A549 (cell line): ENCODE data around the gene HSPG2. TPM values are rescaled to one million over a fixed set of nuclear protein-coding genes. Genes with fewer than 3 reads are reported as not detected.
A peak's percentile ranks its signal among the peaks of the same experiment; 100 is the strongest.

Experiments used
- ATAC-seq, 2 experiments: fragments of 200-7000 bp in 1 of 2; fragments of >200 bp in 1 of 2; cut with Nextera tagmentation in 1 of 2; cut with Tn5 transposase in 1 of 2; 3 replicates each; pipeline versions ENCODE4 v1.8.0 to v1.9.1; 2018 to 2020; ENCODE audit warnings: mild to moderate bottlenecking in 1 of 2, moderate library complexity in 1 of 2
- CTCF ChIA-PET: fragments of 300-600 bp; sonication (Branson Sonifier 250); formaldehyde crosslinking; extraction: SDS; loops from one replicate; lab custom pipeline; 2021; ENCODE audit warnings: antibody characterized with exemption, inconsistent platforms; lab: Yijun Ruan, JAX
- POLR2A ChIA-PET: fragments of 350-600 bp; formaldehyde crosslinking; extraction: SDS; loops from one replicate; lab custom pipeline; 2021; ENCODE audit warnings: antibody characterized with exemption, inconsistent platforms; lab: Yijun Ruan, JAX
- DNase-seq, 2 experiments: peaks; one replicate each; pipeline versions ENCODE4 v3.0.0 to v3.0.0-alpha.2; 2011 to 2016; ENCODE audit warnings: low read depth in 1 of 2, low spot score in 1 of 2
- FAIRE-seq: peaks from 2 replicates; lab custom pipeline; 2011; peaks lifted over from hg19 to GRCh38; lab: Jason Lieb, UNC
- H3K27ac ChIP-seq, 2 experiments: fragments of >200 bp; sonication (Bioruptor Twin); formaldehyde crosslinking; 3 replicates each; pipeline ENCODE4 v1.5.1; 2016 to 2017
- H3K4me1 ChIP-seq: fragments of >200 bp; sonication (Bioruptor Twin); formaldehyde crosslinking; 3 replicates; pipeline ENCODE4 v1.6.1; 2016
- H3K4me2 ChIP-seq: fragments of >200 bp; sonication (Bioruptor Twin); formaldehyde crosslinking; 3 replicates; pipeline ENCODE4 v1.6.1; 2016
- H3K4me3 ChIP-seq: fragments of >200 bp; sonication (Bioruptor Twin); formaldehyde crosslinking; 3 replicates; pipeline ENCODE4 v1.5.1; 2016
- H3K9me3 ChIP-seq: fragments of >200 bp; sonication (Bioruptor Twin); formaldehyde crosslinking; 3 replicates; pipeline ENCODE4 v1.6.1; 2016
- CBX8 ChIP-seq: fragments of 200-600 bp; sonication (generic); IDR thresholded peaks from 2 replicates; pipeline ENCODE4 v1.6.1; 2016
- CHD4 ChIP-seq: fragments of 200-600 bp; sonication (generic); IDR thresholded peaks from 2 replicates; pipeline ENCODE4 v1.6.1; 2016; ENCODE audit warnings: antibody characterized with exemption, mild to moderate bottlenecking, borderline replicate concordance
- E2F6 ChIP-seq: IDR thresholded peaks from 2 replicates; pipeline ENCODE4 v1.6.1; 2012; ENCODE audit warnings: low read depth, borderline replicate concordance
- EHF ChIP-seq: fragments of 250-450 bp; sonication (Bioruptor Pico); IDR thresholded peaks from 2 replicates; pipeline ENCODE4 v1.5.0; 2020; ENCODE audit warnings: mild to moderate bottlenecking
- EHMT2 ChIP-seq: fragments of 200-600 bp; sonication (generic); IDR thresholded peaks from 2 replicates; pipeline ENCODE4 v1.6.1; 2016; ENCODE audit warnings: antibody characterized with exemption, low read depth, mild to moderate bottlenecking, moderate library complexity
- FOSB ChIP-seq: fragments of 250-450 bp; sonication (Bioruptor Pico); IDR thresholded peaks from 2 replicates; pipeline ENCODE4 v1.5.0; 2020; ENCODE audit warnings: mild to moderate bottlenecking, moderate library complexity
- FOSL2 ChIP-seq, 2 experiments: fragments of 450-650 bp in 1 of 2; fragments of >200 bp in 1 of 2; sonication (Bioruptor Twin) in 1 of 2; formaldehyde crosslinking; IDR thresholded peaks; 2 replicates each; pipeline versions ENCODE4 v1.5.0 to v1.6.1; 2016 to 2020; ENCODE audit warnings: mild to moderate bottlenecking in 1 of 2, moderate library complexity in 1 of 2
- HEYL ChIP-seq: fragments of 250-450 bp; sonication (Bioruptor Pico); IDR thresholded peaks from 2 replicates; pipeline ENCODE4 v1.8.0; 2021; ENCODE audit warnings: mild to moderate bottlenecking, moderate library complexity
- JUN ChIP-seq, 2 experiments: fragments of >200 bp; sonication (Bioruptor Twin); formaldehyde crosslinking; IDR thresholded peaks; 2 replicates in 1 of 2; 3 replicates in 1 of 2; pipeline ENCODE4 v1.6.1; 2016 to 2017
- KDM5A ChIP-seq: fragments of 200-600 bp; sonication (generic); IDR thresholded peaks from 2 replicates; pipeline ENCODE4 v1.6.1; 2016; ENCODE audit warnings: antibody characterized with exemption, mild to moderate bottlenecking
- MYC ChIP-seq: IDR thresholded peaks from 2 replicates; pipeline ENCODE4 v1.6.1; 2012; ENCODE audit warnings: mild to moderate bottlenecking, inconsistent platforms, low read length, improper control_type of control experiment, borderline replicate concordance
- PBX3 ChIP-seq: IDR thresholded peaks from 2 replicates; pipeline ENCODE4 v1.6.1; 2012
- PHF8 ChIP-seq: fragments of 200-600 bp; sonication (generic); IDR thresholded peaks from 2 replicates; pipeline ENCODE4 v1.6.1; 2016; ENCODE audit warnings: low read depth, mild to moderate bottlenecking, antibody characterized with exemption, moderate library complexity, borderline replicate concordance
- POLR2A ChIP-seq: IDR thresholded peaks from 2 replicates; pipeline ENCODE4 v1.6.1; 2012; ENCODE audit warnings: mild to moderate bottlenecking, low read length
- POLR2AphosphoS2 ChIP-seq: conservative IDR thresholded peaks from 2 replicates; pipeline ENCODE4 v1.6.1; 2012; ENCODE audit warnings: low read length, improper control_type of control experiment, inconsistent platforms
- RARB ChIP-seq: fragments of 250-450 bp; sonication (Bioruptor Pico); IDR thresholded peaks from 2 replicates; pipeline ENCODE4 v1.8.0; 2021; ENCODE audit warnings: mild to moderate bottlenecking, moderate library complexity
- REST ChIP-seq: fragments of 200-600 bp; sonication (generic); IDR thresholded peaks from 2 replicates; pipeline ENCODE4 v1.6.1; 2016; ENCODE audit warnings: antibody characterized with exemption, mild to moderate bottlenecking, moderate library complexity
- RNF2 ChIP-seq: fragments of 200-600 bp; sonication (generic); IDR thresholded peaks from 2 replicates; pipeline ENCODE4 v1.6.1; 2016; ENCODE audit warnings: low read depth, mild to moderate bottlenecking, antibody characterized with exemption, moderate library complexity, borderline replicate concordance
- SMC3 ChIP-seq: fragments of >200 bp; sonication (Bioruptor Twin); formaldehyde crosslinking; IDR thresholded peaks from 3 replicates; pipeline ENCODE4 v1.6.1; 2018; ENCODE audit warnings: inconsistent platforms
- TP53 ChIP-seq: fragments of 250-450 bp; sonication (Bioruptor Pico); IDR thresholded peaks from 2 replicates; pipeline ENCODE4 v1.5.0; 2021; ENCODE audit warnings: mild to moderate bottlenecking, moderate library complexity
- ZFP36 ChIP-seq: fragments of 450-650 bp; IDR thresholded peaks from 2 replicates; pipeline ENCODE4 v1.6.1; 2014; ENCODE audit warnings: borderline replicate concordance; ENCODE audit not compliant: partially characterized antibody
- ZNF302 ChIP-seq: fragments of 250-450 bp; sonication (Bioruptor Pico); IDR thresholded peaks from 2 replicates; pipeline ENCODE4 v1.9.0; 2021; ENCODE audit warnings: inconsistent platforms, mild to moderate bottlenecking, moderate library complexity
- WGBS: methylation state at CpG from one replicate; pipeline ENCODE4 v1.1.6; 2017; ENCODE audit errors: missing lambda C conversion rate; 5-methylcytosine and 5-hydroxymethylcytosine counted together
- polyA plus RNA-seq, 4 experiments: library from polyadenylated mRNA; depleted of rRNA in 3 of 4; stranded (reverse); fragments of >200 nt; fragmentation: RNase III in 1 of 4; extraction: RNeasy Plus Mini Kit Qiagen cat#74134 plus additional on column Dnase treatment in 1 of 4; gene quantifications; 2 replicates in 3 of 4; 3 replicates in 1 of 4; pipeline ENCODE4 v1.2.3, GENCODE V29; 2011 to 2017
- TF ChIP-seq, protein P1 (sequence below): IDR thresholded peaks from 2 replicates; pipeline ENCODE4 v1.6.1; 2012
- TF ChIP-seq, protein P2 (sequence below): fragments of 250-450 bp; sonication (Bioruptor Pico); IDR thresholded peaks from 2 replicates; pipeline ENCODE4 v1.5.0; 2020; ENCODE audit warnings: low read depth, mild to moderate bottlenecking, moderate library complexity
- TF ChIP-seq, protein P3 (sequence below): fragments of 150-350 bp; IDR thresholded peaks from 2 replicates; pipeline ENCODE4 v1.6.1; 2014; ENCODE audit warnings: low read depth, mild to moderate bottlenecking, low read length

The HSPG2 gene
- polyA plus RNA-seq, 2 of the 4 experiments (the other 2 are of a cell fraction) = 7.0 to 42.7 TPM

- ATAC-seq (peak; percentile 91 to 93), FAIRE-seq (no peak), DNase-seq (peak; percentile 66 to 97)
- ChIA-PET POLR2A (interaction anchor here (0.5 to 0.6 kb wide), 2 partner anchors 211 to 1994 kb away, joined by 3 read pairs; partner anchors contain the start of gene PITHD1), CTCF (no interaction called here)
- TF ChIP-seq HEYL = no peak
- no peak for TF ChIP-seq ZNF302 (CRISPR knock-in tag)
- no peak for TF ChIP-seq EHF (CRISPR knock-in tag)
- TF ChIP-seq POLR2A = peak; percentile 4; the same call in 1 of the 2 replicates
- no peak for TF ChIP-seq RARB
- peak; percentile 82; the same call in 1 of the 2 replicates for TF ChIP-seq CHD4
- TF ChIP-seq, protein P1, sequence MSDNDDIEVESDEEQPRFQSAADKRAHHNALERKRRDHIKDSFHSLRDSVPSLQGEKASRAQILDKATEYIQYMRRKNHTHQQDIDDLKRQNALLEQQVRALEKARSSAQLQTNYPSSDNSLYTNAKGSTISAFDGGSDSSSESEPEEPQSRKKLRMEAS = no peak
- Histone ChIP-seq H3K9me3 (no peaks in the 10 kb centered on the region), H3K4me3 (peak overlapping the region; percentile 97), H3K27ac (peak overlapping the region; percentile 99 to 100), H3K4me1 (peaks cover 9% of the 10 kb centered on the region; the same call in 1 of the 3 replicates), H3K4me2 (peak overlapping the region; percentile 93)
- 42% methylated on average over 32 of the region's 32 CpGs for WGBS
Measured at GRCh38 chr1:21783679-21784603, 153.2 kb downstream of the HSPG2 start.

GRCh38 chr1:21782868-21783678, 154.0 kb downstream of the HSPG2 start, which contains the start of gene USP48:
Gene USP48 (minus strand): TSS chr1:21783149. CDS start chr1:21782957, 192 bp downstream.
- H3K9me3 ChIP-seq = 0 out of 3 replicates have a peak, but pooled peaks cover 1% of the 10 kb centered on the region
- peak within 1 kb of the TSS; percentile 99 to 100 for H3K27ac ChIP-seq
- no peak for FAIRE-seq
- ATAC-seq = peak; percentile 89 to 91
- peak; percentile 68 to 95 for DNase-seq
- WGBS = 7% methylated on average over 13 of the region's 82 CpGs
- CTCF ChIA-PET = interaction anchor here (0.6 to 2.1 kb wide), 4 partner anchors 16 to 1299 kb away, joined by 3 to 6 read pairs (median 4); no protein-coding TSS in a partner anchor
- POLR2A ChIA-PET = interaction anchor here (0.5 to 0.8 kb wide), 3 partner anchors 137 to 1995 kb away, joined by 3 read pairs; partner anchors contain the start of gene PITHD1
- peak within 1 kb of the TSS; percentile 99 for H3K4me2 ChIP-seq
- peaks cover 9% of the 10 kb centered on the region; the same call in 1 of the 3 replicates for H3K4me1 ChIP-seq
- H3K4me3 ChIP-seq = peak within 1 kb of the TSS; percentile 97
- no peak for TF ChIP-seq RNF2
- TF ChIP-seq, protein P2, sequence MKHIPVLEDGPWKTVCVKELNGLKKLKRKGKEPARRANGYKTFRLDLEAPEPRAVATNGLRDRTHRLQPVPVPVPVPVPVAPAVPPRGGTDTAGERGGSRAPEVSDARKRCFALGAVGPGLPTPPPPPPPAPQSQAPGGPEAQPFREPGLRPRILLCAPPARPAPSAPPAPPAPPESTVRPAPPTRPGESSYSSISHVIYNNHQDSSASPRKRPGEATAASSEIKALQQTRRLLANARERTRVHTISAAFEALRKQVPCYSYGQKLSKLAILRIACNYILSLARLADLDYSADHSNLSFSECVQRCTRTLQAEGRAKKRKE (CRISPR knock-in tag) = no peak
- TF ChIP-seq E2F6 = peak; percentile 76
- no peak for TF ChIP-seq KDM5A
- TF ChIP-seq, protein P3, sequence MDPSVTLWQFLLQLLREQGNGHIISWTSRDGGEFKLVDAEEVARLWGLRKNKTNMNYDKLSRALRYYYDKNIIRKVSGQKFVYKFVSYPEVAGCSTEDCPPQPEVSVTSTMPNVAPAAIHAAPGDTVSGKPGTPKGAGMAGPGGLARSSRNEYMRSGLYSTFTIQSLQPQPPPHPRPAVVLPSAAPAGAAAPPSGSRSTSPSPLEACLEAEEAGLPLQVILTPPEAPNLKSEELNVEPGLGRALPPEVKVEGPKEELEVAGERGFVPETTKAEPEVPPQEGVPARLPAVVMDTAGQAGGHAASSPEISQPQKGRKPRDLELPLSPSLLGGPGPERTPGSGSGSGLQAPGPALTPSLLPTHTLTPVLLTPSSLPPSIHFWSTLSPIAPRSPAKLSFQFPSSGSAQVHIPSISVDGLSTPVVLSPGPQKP = no peak
- no peak for TF ChIP-seq REST
- TF ChIP-seq CBX8 = no peak
- TF ChIP-seq JUN (IDR thresholded peaks at IDR 0.05) = peak; percentile 9 to 87; a peak in 4 of 5 replicates
- no peak for TF ChIP-seq MYC
- no peak for TF ChIP-seq ZFP36
- no peak for TF ChIP-seq PBX3
- no peak for TF ChIP-seq FOSB (CRISPR knock-in tag)
- no peak for TF ChIP-seq FOSL2 (IDR thresholded peaks at IDR 0.05)
- TF ChIP-seq FOSL2 (CRISPR knock-in tag; IDR thresholded peaks at IDR 0.05) = no peak
- TF ChIP-seq SMC3 = no peak
- TF ChIP-seq POLR2AphosphoS2 = no peak
- TF ChIP-seq EHMT2 = no peak
- 0 out of 2 replicates have a peak, but pooled peaks have one; percentile 31 for TF ChIP-seq TP53 (CRISPR knock-in tag)
- TF ChIP-seq CHD4 = no peak
- peak; percentile 80 for TF ChIP-seq PHF8
- TF ChIP-seq HEYL = no peak
